ENCODE data around the gene FBXO21.
"Not testable (repeated sequence)": the region's sequence is repeated elsewhere in the genome, so short reads cannot be mapped to it uniquely, and the experiment has no call there.

Gene FBXO21

DNA sequence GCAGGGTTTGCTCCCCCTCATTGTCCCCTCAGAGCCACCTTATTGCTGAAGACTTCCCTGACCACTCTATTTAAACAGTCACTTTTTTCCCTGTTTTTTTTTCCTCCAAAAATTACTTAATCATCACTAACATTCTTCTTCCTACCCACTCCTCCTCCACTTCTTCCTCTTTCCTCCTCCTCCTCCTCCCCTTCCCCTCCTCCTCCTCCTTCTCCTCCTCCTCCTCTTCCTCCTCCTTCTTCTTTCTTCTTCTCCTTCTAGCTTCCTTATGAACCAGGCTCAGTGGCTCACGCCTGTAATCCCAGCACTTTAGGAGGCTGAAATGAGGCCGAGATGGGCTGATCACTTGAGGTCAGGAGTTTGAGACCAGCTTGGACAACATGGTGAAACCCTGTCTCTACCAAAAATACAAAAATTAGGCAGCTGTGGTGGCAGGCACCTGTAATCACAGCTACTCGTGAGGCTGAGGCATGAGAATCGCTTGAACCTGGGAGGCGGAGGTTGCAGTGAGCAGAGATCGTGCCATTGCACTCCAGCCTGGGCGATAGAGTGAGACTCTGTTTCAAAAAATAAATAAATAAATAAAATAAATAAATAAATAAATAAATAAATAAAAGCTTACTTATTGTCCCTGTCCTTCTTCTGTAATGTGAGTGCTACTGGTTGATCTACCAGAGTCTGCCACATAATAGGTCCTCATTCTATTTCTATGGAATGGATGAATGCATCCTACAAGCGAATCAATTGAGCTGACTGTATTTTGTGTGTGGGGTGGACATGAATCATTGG, 9.9 kb upstream of the FBXO21 start:
- not testable (repeated sequence) for DNase-seq

DNA sequence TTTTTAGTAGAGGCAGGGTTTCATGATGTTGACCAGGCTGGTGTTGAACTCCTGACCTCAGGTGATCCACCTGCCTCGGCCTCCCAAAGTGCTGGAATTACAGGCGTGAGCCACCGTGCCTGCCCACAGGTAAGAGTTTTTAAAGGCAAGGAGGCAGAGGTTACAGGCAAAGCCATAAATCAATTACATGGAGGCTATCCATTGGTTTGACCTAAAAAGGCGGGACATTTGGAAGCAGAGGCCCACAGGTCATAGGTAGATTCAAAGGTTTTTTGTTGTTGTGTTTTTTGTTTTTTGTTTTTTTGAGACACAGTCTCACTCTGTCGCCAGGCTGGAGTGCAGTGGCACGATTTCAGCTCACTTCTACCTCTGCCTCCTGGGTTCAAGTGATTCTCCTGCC, 6.1 kb upstream of the FBXO21 start:
- not testable (repeated sequence) for DNase-seq

DNA sequence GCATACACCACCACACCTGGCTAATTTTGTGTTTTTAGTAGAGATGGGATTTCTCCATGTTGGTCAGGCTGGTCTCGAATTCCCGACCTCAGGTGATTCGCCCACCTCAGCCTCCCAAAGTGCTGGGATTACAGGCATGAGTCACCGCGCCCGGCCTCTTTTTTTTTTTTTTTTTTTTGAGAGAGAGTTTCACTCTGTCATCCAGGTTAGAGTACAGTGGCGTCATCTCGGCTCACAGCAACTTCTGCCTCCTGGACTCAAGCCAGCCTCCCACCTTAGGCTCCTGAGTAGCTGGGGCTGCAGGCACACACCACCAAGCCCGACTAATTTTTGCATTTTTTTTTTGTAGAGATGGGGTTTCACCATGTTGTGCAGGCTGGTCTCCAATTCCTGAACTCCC, 4.8 kb upstream of the FBXO21 start:
- not testable (repeated sequence) for DNase-seq

DNA sequence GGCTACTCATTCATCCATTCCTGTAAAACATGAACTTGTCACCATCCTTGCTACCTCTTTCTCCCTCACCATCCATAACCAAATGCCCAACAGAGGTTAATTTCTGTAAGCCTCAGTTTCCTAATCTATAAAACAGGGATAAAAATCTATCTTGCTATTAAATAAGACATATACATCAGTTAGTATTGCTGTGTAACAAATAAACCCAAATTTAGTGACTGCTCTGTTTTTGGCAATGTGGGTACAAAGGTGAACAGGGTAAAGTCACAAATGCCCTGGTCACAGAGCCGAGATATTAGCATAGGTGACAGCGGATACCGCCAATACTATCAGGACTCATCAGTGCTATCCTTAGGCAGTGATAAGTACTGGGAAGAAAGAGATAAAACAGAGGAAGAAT, 3.6 kb upstream of the FBXO21 start:
- DNase-seq, result no peak

DNA sequence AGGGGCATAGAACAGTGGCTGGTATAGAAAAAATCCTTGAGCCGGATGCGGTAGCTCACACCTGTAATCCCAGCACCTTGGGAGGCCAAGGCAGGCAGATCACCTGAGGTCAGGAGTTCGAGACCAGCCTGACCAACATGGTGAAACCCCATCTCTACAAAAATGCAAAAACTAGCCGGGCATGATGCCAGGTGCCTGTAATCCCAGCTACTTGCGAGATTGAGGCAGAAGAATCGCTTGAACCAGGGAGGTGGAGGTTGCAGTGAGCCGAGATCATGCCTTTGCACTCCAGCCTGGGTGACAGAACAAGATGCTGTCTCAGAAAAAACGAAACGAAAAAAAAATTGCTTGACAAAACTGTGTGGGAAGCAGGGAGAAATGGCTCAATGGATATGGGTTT, 2.3 kb upstream of the FBXO21 start:
- not testable (repeated sequence) for DNase-seq

DNA sequence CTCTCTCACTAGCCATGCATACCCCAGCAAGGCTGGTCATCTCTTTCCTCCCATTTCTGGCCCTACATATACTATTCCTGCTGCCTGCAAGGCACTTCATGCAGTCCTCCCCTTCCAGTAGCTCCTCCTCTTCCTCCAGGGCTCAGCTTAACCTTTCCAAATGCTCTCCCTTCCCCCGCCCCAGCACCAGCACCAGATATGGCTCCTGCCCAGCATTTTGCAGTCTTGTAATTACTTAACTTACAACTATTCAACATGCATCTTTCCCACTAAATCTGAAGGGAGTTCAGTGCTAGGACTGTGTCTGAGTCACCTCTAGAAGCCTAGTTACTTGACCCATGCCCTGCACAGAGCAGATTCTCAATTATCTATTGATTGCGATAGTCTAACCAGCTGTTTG, 1.8 kb upstream of the FBXO21 start:
- no peak for DNase-seq

DNA sequence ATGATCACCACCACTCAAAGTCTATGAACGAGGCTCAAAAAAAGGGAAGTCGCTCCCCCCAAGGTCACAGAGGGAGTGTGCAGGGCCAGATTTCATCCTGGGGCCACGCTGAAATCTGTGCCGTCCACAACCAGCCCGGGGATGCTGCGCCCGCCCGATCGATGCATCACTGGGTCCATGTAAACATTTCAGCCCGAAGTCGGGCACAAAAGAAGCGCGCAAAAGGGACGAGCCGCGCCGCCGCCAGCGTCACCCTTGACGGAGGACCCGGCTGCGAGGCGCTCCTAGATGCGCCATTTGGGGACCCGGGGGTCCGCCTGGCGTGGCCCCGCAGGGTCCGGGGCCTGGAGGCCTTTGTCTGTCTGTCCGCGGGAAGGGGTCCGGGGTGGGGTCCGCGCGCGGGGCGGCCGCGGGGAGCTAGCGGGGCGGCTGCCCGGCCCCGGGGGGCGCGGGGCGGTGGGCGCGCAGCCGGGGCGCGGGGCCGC, 503 bp downstream of the FBXO21 start:
- peak; percentile 44 for DNase-seq

DNA sequence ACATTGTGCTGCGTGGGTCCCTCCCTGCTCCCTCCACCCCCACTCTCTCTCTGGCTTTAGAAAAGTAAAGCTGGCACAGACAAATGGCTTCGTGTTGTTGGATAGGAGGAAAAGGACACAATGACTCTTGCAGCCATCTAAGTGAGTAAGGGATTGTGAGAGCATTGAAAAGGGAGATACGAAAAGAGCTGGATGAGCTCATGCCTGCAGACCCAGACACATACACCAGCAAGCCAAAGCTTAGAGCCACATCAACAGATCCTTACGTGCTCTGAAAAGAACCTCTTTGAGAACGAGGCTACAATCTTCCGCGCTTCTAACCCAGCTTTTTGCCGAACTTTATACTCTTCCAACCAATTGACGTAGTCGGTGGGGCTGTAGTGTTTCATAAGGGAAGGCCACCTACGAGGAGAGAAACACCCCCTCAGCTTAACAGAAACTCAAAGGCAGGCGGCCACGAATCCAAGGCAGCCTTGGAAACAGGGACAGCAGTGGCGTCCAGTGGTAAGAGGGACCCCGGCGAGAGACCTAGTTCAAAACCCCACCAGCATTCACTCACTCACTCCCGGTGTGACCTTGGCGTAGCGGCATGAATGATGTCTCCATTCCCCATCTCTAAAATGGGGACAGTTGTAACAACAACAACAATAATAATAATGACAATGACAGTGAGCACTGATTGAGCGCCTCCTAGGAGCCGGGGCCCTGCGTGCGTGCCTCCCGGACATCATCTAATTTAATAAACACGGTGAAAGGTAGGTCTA, 1.1 kb downstream of the FBXO21 start:
- peak; percentile 19 for DNase-seq

DNA sequence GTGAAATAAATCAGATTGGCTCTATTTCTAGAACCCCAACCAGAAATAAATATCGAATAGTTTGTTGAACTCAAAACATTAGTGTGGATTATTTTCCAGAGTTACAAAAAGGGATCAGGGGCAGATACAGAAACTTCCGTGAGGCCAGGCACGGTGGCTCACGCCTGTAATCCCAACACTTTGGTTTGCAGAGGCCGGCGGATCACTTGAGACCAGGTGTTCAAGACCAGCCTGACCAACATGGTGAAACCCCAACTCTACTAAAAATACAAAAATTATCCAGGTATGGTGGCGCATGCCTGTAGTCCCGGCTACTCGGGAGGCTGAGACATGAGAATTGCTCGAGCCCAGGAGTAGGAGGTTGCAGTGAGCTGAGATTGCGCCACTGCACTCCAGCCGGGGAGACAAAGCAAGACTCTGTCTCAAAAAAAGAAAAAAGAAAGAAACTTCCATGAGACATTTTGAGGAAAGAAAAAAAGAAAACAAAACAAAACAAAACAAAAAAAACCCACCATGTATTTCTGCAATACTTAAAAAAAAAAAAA, 2.1 kb downstream of the FBXO21 start:
- DNase-seq, result no peak

DNA sequence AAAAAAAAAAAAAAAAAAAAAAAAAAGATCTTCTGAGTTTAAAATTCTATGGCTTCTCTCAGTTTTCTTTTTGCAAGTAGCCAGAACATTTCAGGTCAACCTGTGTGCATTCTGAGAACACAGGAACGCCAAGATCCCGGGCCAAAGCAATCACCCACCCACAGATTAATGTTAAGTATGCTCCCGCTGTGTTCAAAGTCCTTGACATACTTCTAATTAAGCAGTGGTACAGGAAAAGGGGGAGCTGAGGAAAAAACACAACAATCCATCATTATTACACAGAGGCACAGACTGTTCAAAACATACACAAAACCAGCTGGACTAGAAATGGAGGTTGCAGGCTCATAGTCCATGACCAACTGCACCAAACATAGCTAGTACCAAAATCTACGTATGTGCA, 2.8 kb downstream of the FBXO21 start:
- no peak for DNase-seq

DNA sequence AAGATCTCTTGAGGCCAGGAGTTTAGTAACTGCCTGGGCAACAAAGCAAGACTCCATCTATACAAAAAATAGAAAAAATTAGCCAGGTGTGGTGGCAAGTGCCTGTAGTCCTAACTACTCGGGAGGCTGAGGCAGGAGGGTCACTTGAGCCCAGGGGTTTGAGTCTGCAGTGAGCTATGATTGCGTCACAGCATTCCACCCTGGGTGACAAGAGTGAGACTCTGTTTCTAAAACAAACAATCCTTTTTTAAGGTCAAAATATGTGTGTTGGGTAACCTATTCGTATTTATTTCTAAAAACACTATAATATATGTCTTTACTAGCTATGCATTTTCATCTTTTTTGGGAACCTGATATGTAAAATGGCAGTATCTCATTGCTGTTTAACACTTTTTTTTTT, 7.4 kb downstream of the FBXO21 start:
- DNase-seq, result no peak

DNA sequence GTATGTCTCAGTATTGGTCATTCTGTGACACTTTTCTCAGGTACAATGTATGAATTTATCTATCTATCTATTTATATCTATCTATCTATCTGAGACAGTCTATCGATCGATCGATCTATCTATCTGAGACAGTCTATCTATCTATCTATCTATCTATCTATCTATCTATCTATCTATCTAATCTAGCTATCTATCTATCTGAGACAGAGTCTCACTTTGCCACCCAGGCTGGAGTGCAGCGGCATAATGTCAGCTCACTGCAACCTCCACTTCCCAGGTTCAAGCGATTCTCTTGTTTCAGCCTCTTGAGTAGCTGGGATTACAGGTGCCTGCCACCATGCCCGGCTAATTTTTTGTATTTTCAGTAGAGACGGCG, 8.8 kb downstream of the FBXO21 start:
- not testable (repeated sequence) for DNase-seq

DNA sequence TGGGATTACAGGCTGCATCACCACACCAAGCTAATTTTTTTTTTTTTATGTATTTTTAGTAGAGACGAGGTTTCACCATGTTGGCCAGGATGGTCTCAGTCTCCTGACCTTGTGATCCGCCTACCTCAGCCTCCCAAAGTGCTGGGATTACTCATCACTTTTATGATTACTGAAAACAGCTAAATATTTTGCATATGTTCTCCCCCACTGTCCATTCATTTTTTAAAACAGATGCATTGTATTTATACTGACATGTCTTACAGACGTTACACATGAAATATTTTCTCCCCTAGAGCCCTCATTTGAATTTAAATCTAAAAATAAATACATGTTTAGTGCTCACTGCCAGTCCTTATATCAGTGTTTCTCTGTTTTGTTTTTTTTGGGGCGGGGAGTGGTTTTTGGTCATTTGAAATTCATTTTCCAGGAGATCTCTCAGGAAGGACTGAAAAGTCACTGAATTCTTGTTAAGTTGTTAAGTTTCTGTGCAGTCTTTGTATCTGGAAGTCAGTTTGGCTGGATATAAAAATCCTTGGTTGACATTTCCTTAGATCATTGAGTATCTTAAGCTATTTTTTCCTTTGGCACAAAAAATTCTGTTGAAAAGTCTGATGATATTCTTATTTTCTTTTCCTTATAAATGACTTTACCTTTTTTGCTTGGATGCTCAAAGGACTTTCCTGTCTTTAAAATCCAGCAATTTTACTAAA, 9.4 kb downstream of the FBXO21 start:
- DNase-seq, result no peak

DNA sequence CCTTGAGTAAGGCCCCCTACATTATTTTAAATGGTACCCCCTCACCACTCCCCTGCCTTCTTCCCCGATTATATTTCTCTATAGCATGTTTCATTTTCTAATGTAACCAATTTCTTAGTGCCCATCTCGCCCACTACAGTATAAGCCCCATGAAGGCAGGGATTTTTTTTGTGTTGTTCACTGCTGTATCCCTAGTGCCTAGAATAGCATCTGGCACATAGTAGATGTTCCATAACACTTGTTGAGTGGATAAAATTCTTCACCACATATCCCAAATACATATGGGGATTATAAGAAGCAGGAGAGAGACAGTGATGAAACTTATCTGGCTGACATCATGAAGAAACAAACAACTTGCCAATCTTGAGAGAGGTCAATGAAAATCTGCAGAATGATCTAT, 11.5 kb downstream of the FBXO21 start:
- no peak for DNase-seq

DNA sequence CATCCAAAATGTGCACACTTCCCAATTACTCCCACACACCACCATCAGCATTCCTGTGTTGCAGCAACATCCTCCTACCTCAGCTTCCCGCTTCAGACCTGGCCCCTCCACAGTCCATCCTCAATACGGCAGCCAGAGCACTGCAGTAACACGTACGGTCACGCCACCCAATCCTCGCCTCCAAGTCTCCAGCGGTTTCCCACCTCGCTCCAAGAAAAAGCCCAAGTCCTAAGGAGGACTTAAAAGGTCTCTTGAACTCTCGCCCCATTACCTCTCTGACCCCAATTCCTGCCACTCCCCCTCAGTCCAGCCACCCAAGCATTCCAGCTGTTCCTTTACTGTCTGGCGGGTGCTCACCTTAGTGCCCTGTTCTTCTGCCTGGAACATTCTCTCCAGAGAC, 12.0 kb downstream of the FBXO21 start:
- DNase-seq, result no peak

DNA sequence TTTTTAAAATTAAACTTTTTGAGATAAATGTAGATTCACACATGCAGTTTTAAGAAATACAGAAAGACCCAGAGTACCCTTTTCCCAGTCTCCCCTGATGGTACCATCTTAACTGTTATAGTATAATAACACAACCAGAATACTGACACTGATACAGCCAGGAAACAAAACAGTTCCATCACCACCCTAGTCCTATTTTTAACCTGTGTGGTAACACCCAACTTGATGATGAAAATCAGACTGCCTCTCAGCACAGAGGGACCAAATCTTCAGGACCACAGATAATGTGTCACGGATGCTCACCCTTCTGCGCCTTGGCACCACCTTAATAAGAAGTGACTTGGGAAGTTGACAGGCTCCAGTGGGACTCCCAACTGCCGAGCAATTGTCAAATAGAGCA, 18.1 kb downstream of the FBXO21 start:
- DNase-seq, result no peak

DNA sequence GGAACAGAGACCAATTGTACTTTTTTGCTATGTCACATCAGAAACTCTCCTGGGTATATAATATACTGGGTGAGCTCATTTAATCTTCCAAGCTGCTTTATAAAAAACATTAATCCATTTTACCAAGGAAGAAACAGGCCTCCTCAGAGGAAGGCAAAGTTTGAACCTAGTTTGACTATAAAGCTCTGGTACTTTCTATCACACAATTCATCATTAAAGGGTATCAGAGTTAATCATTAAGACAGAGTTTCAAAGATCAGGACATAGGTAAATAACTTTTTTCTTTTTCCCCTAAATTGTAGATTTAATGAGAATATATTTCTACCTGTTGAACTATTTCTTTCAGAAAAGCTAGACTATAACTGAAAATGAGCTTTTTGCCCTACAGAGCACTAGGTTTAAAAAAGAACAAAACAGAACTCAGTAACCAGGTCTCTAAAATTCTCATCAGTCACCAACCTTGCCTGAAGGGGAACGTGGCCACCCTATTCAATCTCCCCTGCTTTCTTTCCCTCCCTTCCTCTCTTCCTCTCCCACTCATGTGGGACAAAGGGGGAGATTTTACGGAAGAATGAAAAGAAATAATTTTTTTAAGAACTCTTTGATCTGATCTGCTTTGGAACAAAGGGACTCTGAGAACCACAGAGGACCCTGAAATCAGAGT, 18.6 kb downstream of the FBXO21 start:
- no peak for DNase-seq

DNA sequence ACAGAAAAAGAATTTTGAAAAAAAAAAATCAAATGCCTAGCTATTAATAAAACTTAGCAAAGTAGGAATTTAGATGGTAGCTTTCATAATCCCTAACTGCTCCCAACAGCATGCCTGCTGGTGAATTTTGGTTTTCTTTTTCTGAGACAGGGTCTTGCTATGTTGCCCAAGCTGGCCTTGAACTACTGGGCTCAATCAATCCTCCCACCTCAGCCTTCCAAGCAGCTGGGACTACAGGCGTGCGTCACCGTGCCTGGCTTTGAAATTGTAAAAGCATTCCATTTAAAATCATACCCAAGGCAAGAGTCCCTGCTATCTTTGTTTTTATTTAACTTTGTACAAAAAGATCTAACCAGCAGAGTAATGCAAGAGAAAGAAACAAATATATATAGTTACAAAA, 20.7 kb downstream of the FBXO21 start:
- no peak for DNase-seq

DNA sequence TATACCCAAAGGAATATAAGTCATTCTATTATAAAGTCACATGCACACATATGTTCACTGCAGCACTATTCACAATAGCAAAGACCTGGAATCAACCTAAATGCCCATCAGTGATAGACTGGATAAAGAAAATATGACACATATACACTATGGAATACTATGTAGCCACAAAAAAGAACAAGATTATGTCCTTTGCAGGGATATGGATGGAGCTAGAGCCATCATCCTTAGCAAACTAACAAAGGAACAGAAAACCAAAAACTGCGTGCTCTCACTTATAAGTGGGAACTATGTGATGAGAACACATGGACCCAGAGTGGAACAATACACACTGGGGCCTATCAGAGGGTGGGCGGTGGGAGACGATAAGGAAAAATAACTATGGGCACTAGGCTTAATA, 21.3 kb downstream of the FBXO21 start:
- DNase-seq, result no peak

DNA sequence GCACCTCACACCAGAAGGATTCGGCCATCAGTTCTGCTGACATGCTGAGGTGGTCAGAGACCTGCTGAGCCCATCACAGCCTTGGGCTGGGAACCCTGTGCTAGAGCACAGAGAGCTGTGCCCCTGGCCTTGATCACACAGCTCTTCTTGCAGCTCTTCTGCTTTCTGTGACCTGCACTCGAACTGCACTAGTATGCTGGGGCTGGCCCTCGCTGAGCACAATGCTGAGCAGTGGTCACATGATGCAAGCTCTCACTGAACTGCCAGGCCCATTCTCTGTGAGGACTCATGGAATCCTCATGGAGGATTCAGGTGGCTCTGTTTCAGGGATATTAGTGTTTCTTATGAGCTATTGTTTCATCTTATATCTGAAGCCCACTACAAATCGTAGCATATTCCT, 22.5 kb downstream of the FBXO21 start:
- no peak for DNase-seq

DNA sequence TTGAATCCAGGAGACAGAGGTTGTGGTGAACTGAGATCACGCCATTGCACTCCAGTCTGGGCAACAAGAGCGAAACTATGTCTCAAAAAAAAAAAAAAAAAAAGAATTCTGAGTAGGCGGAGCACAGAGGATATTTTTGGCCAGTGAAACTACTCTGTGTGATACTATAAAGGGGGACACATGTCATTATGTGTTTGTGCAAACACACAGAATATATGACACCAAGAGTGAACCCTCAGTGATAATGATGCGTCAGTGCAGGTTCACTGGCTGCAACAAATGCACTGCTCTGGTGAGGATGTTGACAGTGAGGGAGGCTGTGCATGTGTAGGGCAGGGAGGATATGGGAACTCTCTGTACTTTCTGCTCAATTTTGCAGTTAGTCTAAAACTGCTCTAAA, 24.2 kb downstream of the FBXO21 start:
- no peak for DNase-seq

DNA sequence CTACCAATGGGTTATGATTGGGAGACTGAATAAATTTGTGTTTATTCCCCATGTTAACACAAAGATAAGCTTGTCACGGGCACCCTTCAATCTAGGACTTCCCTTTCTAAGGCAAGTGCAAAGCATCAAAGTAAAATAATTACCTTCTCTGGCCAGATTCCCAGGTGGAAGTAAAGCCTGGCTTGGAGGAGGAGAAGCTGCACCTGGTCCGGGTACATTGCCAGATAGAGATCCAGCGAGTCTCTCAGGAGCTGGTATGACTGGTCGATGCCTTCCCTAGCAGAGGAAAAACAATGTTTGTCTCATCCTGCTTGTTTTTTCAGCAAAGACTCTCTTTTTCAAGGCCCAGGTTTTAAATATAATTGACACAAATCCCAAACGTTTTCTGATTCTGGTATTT, 24.9 kb downstream of the FBXO21 start:
- no peak for DNase-seq

DNA sequence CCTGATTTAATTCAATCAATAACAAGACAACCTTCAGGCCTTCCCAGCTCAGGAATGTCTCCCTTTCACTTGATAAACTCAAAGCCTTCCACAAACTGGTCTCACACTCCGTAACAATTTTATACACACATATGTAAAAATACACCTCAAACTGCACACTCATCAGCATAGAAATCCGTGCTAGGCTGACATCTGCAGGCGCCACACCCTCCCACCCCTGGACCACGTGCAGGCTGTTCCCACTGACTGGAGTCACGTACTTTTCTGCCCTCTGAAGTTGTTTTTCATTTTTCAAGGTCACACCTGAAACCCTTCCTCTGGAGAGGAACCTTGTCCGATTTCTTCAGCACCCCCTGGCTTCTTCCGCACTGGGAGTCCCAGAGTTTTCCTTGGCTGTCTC, 27.6 kb downstream of the FBXO21 start:
- DNase-seq, result no peak

Data from CD4-positive, alpha-beta T cell treated with Interleukin-6 for 4 hours (primary cell).